CD4-positive, CD25-positive, alpha-beta regulatory T cell (primary cell): Measurements from ENCODE around the gene BBX. TPM values are rescaled to one million over a fixed set of nuclear protein-coding genes. Genes with fewer than 3 reads are reported as not detected.

Source experiments
- ATAC-seq, 2 donors: fragments of 150-1000 bp; cut with Tn5 transposase; one replicate each; pipeline ENCODE4 v1.10.0; 2021; ENCODE audit warnings: low read depth in 2 of 2, moderate number of reproducible peaks in 2 of 2, moderate library complexity in 1 of 2
- DNase-seq, 3 donors: peaks; one replicate each; pipeline versions ENCODE4 v3.0.0 to v3.0.0-alpha.2; 2012 to 2022; ENCODE audit warnings: mixed read lengths in 1 of 3
- H3K27ac ChIP-seq: one replicate; pipeline ENCODE4 v1.7.0; 2013; ENCODE audit warnings: mild to moderate bottlenecking, low read length; ENCODE audit not compliant: insufficient read depth, poor library complexity, severe bottlenecking
- H3K27me3 ChIP-seq: one replicate; pipeline ENCODE4 v1.7.0; 2013; ENCODE audit warnings: low read length; ENCODE audit not compliant: control insufficient read depth, insufficient read depth
- H3K36me3 ChIP-seq: one replicate; pipeline ENCODE4 v1.7.0; 2013; ENCODE audit warnings: mild to moderate bottlenecking, low read length, moderate library complexity; ENCODE audit not compliant: control insufficient read depth, insufficient read depth
- H3K4me1 ChIP-seq: 2 replicates; pipeline ENCODE4 v1.7.0; 2013; ENCODE audit warnings: mild to moderate bottlenecking, low read length; ENCODE audit not compliant: insufficient read depth, control insufficient read depth, poor library complexity, severe bottlenecking
- H3K4me3 ChIP-seq: one replicate; pipeline ENCODE4 v1.7.0; 2013; ENCODE audit warnings: low read depth, mild to moderate bottlenecking, low read length, moderate library complexity
- H3K9me3 ChIP-seq, 2 experiments: 1 replicate in 1 of 2; 2 replicates in 1 of 2; pipeline ENCODE4 v1.7.0; 2013; ENCODE audit warnings: low read length in 2 of 2, mild to moderate bottlenecking in 1 of 2, moderate library complexity in 1 of 2; ENCODE audit not compliant: control insufficient read depth in 2 of 2
- H3K27ac Mint-ChIP-seq, 3 donors: one replicate each; pipeline ENCODE4 v1.8.0; 2020 to 2022; ENCODE audit warnings: mild to moderate bottlenecking in 3 of 3, mixed read lengths in 3 of 3, moderate library complexity in 2 of 3
- H3K27me3 Mint-ChIP-seq: one replicate; pipeline ENCODE4 v1.8.0; 2022; ENCODE audit warnings: mild to moderate bottlenecking, mixed read lengths
- H3K36me3 Mint-ChIP-seq: one replicate; pipeline ENCODE4 v1.8.0; 2020; ENCODE audit warnings: mixed read lengths
- H3K4me1 Mint-ChIP-seq, 4 donors: one replicate each; pipeline ENCODE4 v1.8.0; 2020 to 2022; ENCODE audit warnings: mixed read lengths in 4 of 4, mild to moderate bottlenecking in 1 of 4
- H3K4me3 Mint-ChIP-seq, 4 donors: one replicate each; pipeline ENCODE4 v1.8.0; 2020 to 2022; ENCODE audit warnings: mild to moderate bottlenecking in 4 of 4, mixed read lengths in 4 of 4, moderate library complexity in 3 of 4
- H3K9me3 Mint-ChIP-seq, 7 donors: one replicate each; pipeline ENCODE4 v1.8.0; 2020 to 2022; ENCODE audit warnings: mixed read lengths in 7 of 7, mild to moderate bottlenecking in 3 of 7, moderate library complexity in 2 of 7
- polyA plus RNA-seq, 4 donors: library from polyadenylated mRNA; unstranded; fragments of 300-500 nt; fragmentation: Illumina TruSeq; gene quantifications; one replicate each; pipeline ENCODE4 v1.2.3, GENCODE V29; 2021
- total RNA-seq: library from RNA; stranded (reverse); gene quantifications from one replicate; pipeline ENCODE4 v1.2.3, GENCODE V29; 2022

Gene BBX
- total and polyA plus RNA-seq, 5 donors from 2014 or later = 62.1 to 96.2 (median 82.8) TPM

- H3K9me3 ChIP-seq = no peaks in the 10 kb centered on the region
- no peak overlapping the region for H3K27ac ChIP-seq
- H3K36me3 ChIP-seq = no peaks in the 10 kb centered on the region
- H3K27me3 ChIP-seq = peaks cover 2% of the 10 kb centered on the region
- peaks cover 0 to 10% (median 0%) of the 10 kb centered on the region in 4 donors for H3K4me1 Mint-ChIP-seq
- peaks cover 0 to 7% (median 0%) of the 10 kb centered on the region in 7 donors for H3K9me3 Mint-ChIP-seq
- peaks cover 5% of the 10 kb centered on the region for H3K27me3 Mint-ChIP-seq
- DNase-seq = no peak
- H3K27ac Mint-ChIP-seq = no peak overlapping the region
- no peak overlapping the region for H3K4me3 ChIP-seq
- no peaks in the 10 kb centered on the region for H3K4me1 ChIP-seq
- no peaks in the 10 kb centered on the region for H3K36me3 Mint-ChIP-seq
- no peak overlapping the region for H3K4me3 Mint-ChIP-seq
- no peak for ATAC-seq
Observed at GRCh38 chr3:107850681-107851080, 327.9 kb downstream of the BBX start.

DNA sequence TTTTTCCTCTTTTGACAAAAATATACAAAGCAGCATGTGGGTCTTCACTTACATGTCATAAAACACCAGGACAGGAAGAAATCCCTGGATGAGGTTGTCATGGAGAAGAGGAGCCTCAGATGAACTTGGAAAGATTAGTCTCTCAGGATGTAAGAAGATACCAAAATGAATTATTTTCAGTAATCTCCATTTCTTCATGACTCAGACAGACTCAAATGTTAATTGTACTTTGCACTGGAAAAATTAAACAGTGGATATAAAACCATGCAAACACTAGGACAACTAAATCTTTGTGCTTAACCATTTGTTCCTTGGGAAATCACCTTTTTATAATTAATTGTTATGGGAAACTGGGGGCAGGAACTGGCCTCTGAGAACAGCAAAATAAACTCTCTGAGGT lies 331.1 kb downstream of the BBX start:
- H3K4me1 Mint-ChIP-seq = peaks cover 0 to 10% (median 0%) of the 10 kb centered on the region in 4 donors
- Histone ChIP-seq H3K36me3 (no peaks in the 10 kb centered on the region), H3K27ac (no peak overlapping the region), H3K9me3 (no peaks in the 10 kb centered on the region), H3K4me1 (no peaks in the 10 kb centered on the region), H3K4me3 (no peak overlapping the region), H3K27me3 (peaks cover 3% of the 10 kb centered on the region)
- no peak overlapping the region for H3K4me3 Mint-ChIP-seq
- DNase-seq = no peak
- no peaks in the 10 kb centered on the region for H3K36me3 Mint-ChIP-seq
- peaks cover 12% of the 10 kb centered on the region for H3K27me3 Mint-ChIP-seq
- no peak overlapping the region for H3K27ac Mint-ChIP-seq
- ATAC-seq = no peak
- peaks cover 0 to 7% (median 0%) of the 10 kb centered on the region in 7 donors for H3K9me3 Mint-ChIP-seq

DNA sequence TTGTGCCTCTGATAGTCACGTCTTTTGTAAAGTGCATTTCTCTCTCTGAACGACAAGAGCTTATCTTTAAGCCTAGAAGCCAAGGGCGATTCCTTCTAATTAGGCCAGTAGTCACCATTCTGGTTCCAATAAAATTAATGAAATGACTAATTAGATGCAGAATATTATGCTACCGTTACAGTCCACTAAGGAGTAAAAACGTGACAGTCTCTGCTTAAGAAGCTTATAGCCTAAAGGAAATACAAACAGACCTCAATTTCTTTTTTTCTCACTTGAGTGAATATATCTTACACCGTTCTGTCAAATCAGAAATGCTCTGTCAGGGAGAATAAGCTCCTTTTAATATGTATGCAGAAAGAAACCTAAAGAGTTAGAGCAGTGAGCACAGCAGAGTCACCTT lies 332.0 kb downstream of the BBX start:
- Mint-ChIP-seq H3K36me3 (no peaks in the 10 kb centered on the region), H3K27ac (no peak overlapping the region), H3K27me3 (peaks cover 16% of the 10 kb centered on the region), H3K4me1 (peaks cover 0 to 9% (median 0%) of the 10 kb centered on the region in 4 donors), H3K9me3 (peaks cover 0 to 4% (median 0%) of the 10 kb centered on the region in 7 donors), H3K4me3 (no peak overlapping the region)
- Histone ChIP-seq H3K4me1 (no peaks in the 10 kb centered on the region), H3K27me3 (peaks cover 3% of the 10 kb centered on the region), H3K9me3 (no peaks in the 10 kb centered on the region), H3K27ac (no peak overlapping the region), H3K4me3 (no peak overlapping the region), H3K36me3 (no peaks in the 10 kb centered on the region)
- no peak for ATAC-seq
- no peak for DNase-seq

DNA sequence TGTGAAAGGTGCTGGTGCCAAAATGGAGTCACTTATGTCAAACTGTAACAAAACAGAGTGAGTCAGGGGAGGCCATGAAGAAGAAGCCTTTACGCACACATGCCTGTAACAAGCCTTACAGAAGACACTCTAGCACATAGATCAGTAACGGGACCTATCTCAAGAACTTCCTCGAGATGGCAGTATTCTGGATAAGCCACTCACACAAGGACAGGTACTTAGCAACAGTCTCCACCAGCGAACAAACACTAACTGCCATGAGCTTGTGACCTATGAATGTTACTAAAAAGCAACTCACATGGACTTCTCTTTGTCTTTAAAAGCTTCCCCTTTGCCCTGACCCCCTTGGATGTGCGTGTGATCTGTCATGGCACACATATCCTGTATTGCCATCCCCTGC lies 332.9 kb downstream of the BBX start:
- H3K9me3 Mint-ChIP-seq = peaks cover 0 to 3% (median 0%) of the 10 kb centered on the region in 7 donors
- no peak overlapping the region for H3K27ac Mint-ChIP-seq
- Histone ChIP-seq H3K4me1 (no peaks in the 10 kb centered on the region), H3K27me3 (peaks cover 3% of the 10 kb centered on the region), H3K4me3 (no peak overlapping the region), H3K27ac (no peak overlapping the region), H3K36me3 (no peaks in the 10 kb centered on the region), H3K9me3 (no peaks in the 10 kb centered on the region)
- peaks cover 0 to 3% (median 0%) of the 10 kb centered on the region in 4 donors for H3K4me1 Mint-ChIP-seq
- no peaks in the 10 kb centered on the region for H3K36me3 Mint-ChIP-seq
- no peak overlapping the region for H3K4me3 Mint-ChIP-seq
- peaks cover 16% of the 10 kb centered on the region for H3K27me3 Mint-ChIP-seq
- DNase-seq (peak in 1 of 3 donors; percentile 16), ATAC-seq (no peak)

DNA sequence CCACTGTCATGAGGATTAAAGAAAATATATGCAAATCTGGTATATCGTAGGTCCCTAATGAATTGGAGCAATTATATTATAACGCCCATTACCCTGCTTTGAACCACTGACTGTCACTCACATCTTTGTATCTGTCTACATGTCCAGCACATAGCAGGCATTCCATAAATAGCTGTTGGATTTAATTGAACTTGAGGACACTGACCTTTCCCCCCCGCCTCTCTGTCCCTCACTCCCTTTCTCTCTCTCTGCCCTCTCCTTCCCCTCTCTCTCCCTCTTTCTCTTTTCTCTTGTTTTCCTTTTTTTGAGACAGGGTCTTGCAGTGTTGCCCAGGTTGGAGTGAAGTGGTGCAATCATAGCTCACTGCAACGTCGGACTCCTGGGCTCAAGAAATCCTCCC lies 335.1 kb downstream of the BBX start:
- no peaks in the 10 kb centered on the region for H3K36me3 ChIP-seq
- Mint-ChIP-seq H3K4me3 (no peak overlapping the region), H3K27ac (no peak overlapping the region), H3K4me1 (peaks cover 0 to 4% (median 0%) of the 10 kb centered on the region in 4 donors), H3K36me3 (no peaks in the 10 kb centered on the region), H3K27me3 (peaks cover 14% of the 10 kb centered on the region), H3K9me3 (no peaks in the 10 kb centered on the region)
- ATAC-seq (no peak), DNase-seq (no peak)
- H3K4me3 ChIP-seq = no peak overlapping the region
- H3K9me3 ChIP-seq = no peaks in the 10 kb centered on the region
- no peak overlapping the region for H3K27ac ChIP-seq
- H3K27me3 ChIP-seq = peaks cover 5% of the 10 kb centered on the region
- no peaks in the 10 kb centered on the region for H3K4me1 ChIP-seq

DNA sequence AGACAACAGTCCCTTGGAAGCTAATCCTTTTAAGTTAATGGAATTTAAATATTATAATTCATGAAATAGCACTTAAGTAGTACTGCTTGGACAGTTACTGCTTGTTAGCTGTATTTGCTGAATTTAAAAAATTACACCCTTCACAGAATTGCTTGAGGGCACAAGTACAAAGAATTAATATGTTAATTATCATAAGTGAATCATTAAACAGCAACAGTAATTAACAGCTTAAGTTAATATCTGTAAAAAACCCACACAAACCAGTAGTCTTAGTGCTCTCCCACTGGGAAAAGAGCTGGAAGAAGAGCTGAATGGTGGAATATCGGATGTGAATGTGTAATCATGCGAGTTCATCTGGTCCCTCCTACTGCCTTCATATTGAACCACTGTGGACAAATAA lies 336.1 kb downstream of the BBX start:
- Mint-ChIP-seq H3K27ac (no peak overlapping the region), H3K36me3 (no peaks in the 10 kb centered on the region), H3K9me3 (no peaks in the 10 kb centered on the region), H3K27me3 (peaks cover 16% of the 10 kb centered on the region), H3K4me1 (peaks cover 0 to 4% (median 0%) of the 10 kb centered on the region in 4 donors), H3K4me3 (no peak overlapping the region)
- Histone ChIP-seq H3K9me3 (no peaks in the 10 kb centered on the region), H3K27me3 (peaks cover 5% of the 10 kb centered on the region), H3K27ac (no peak overlapping the region), H3K36me3 (no peaks in the 10 kb centered on the region), H3K4me3 (no peak overlapping the region), H3K4me1 (no peaks in the 10 kb centered on the region)
- no peak for DNase-seq
- no peak for ATAC-seq

Other genes starting within 250 kb of the BBX start
- not detected for gene CCDC54, start 145.5 kb upstream of the BBX start, total RNA-seq
- not detected for gene CCDC54, start 145.5 kb upstream of the BBX start, polyA plus RNA-seq